Astrocyte (in vitro differentiated cells and primary cell): Measurements from ENCODE around the gene DIAPH3.

ENCODE experiments used
- CTCF ChIP-seq: IDR thresholded peaks from 2 replicates; pipeline ENCODE4 v1.5.1; 2011; ENCODE audit warnings: low read depth, mild to moderate bottlenecking, inconsistent platforms, low read length, moderate library complexity; ENCODE audit not compliant: insufficient read depth
- EZH2 ChIP-seq: IDR thresholded peaks from 2 replicates; pipeline ENCODE4 v1.6.1; 2012; ENCODE audit warnings: mild to moderate bottlenecking, low read length, inconsistent platforms; ENCODE audit not compliant: insufficient read depth

GRCh38 chr13:59957438-59957837 lies 206.3 kb downstream of the DIAPH3 start:
- TF ChIP-seq EZH2 = no peak
- no peak for TF ChIP-seq CTCF
